Prostate gland (tissue), 2 donors: ENCODE measurements around the gene DCANP1. TPM values are rescaled to one million over a fixed set of nuclear protein-coding genes. Genes with fewer than 3 reads are reported as not detected.

ENCODE experiments used
- DNase-seq: peaks from one replicate; pipeline ENCODE4 v3.0.0-alpha.2; 2019; ENCODE audit warnings: low spot score
- H3K27ac ChIP-seq, 2 donors: fragments of 200-600 bp; sonication (generic); 2 replicates each; pipeline ENCODE4 v1.5.1; 2017 to 2019
- H3K27me3 ChIP-seq: fragments of 200-600 bp; sonication (generic); replicated peaks from 2 replicates; pipeline ENCODE4 v1.5.1; 2019; ENCODE audit not compliant: insufficient read depth
- H3K36me3 ChIP-seq, 2 donors: fragments of 200-600 bp; sonication (generic); 1 replicate in 1 of 2; 2 replicates in 1 of 2; pipeline versions ENCODE4 v1.5.1 to v1.8.1; 2017 to 2019
- H3K4me1 ChIP-seq: fragments of 200-600 bp; sonication (generic); replicated peaks from 2 replicates; pipeline ENCODE4 v1.5.1; 2019
- H3K4me3 ChIP-seq, 2 donors: fragments of 200-600 bp; sonication (generic); 2 replicates each; pipeline ENCODE4 v1.5.1; 2017 to 2019
- H3K9me3 ChIP-seq: fragments of 200-600 bp; sonication (generic); 2 replicates; pipeline ENCODE4 v1.5.1; 2017
- CTCF ChIP-seq, 4 experiments: fragments of 200-600 bp in 2 of 4; fragments of 450-650 bp in 2 of 4; sonication (generic) in 2 of 4; IDR thresholded peaks; 1 replicate in 3 of 4; 2 replicates in 1 of 4; pipeline ENCODE4 v1.5.1; 2016 to 2019; ENCODE audit warnings: antibody characterized with exemption in 4 of 4, mild to moderate bottlenecking in 2 of 4, moderate library complexity in 2 of 4
- POLR2A ChIP-seq: fragments of 450-650 bp; IDR thresholded peaks from one replicate; pipeline ENCODE4 v1.6.1; 2016; ENCODE audit warnings: antibody characterized with exemption, mild to moderate bottlenecking
- POLR2AphosphoS5 ChIP-seq: sonication (generic); formaldehyde crosslinking; IDR thresholded peaks from one replicate; pipeline ENCODE4 v1.6.1; 2017; ENCODE audit warnings: antibody characterized with exemption
- WGBS: methylation state at CpG from one replicate; pipeline ENCODE4 v1.1.5; 2018; 5-methylcytosine and 5-hydroxymethylcytosine counted together
- intact Hi-C: fragments of 100-400 bp; cut with DNase I; formaldehyde crosslinking; loops from one replicate; pipeline ENCODE4 v1.14.2; 2022
- total RNA-seq, 2 donors: library from RNA; depleted of rRNA; stranded (reverse); fragments of >200 nt; gene quantifications; one replicate each; pipeline ENCODE4 v1.1.0, GENCODE V29; 2016

Gene DCANP1
- total RNA-seq, 2 donors from 2014 or later = not detected

- Histone ChIP-seq H3K36me3 (no peaks in the 10 kb centered on the region), H3K4me3 (no peak overlapping the region), H3K27ac (no peak overlapping the region), H3K9me3 (no peaks in the 10 kb centered on the region), H3K27me3 (peaks cover 2% of the 10 kb centered on the region), H3K4me1 (no peaks in the 10 kb centered on the region)
- intact Hi-C loops = no loop called here
- peak; percentile 30 for DNase-seq
- TF ChIP-seq CTCF (IDR thresholded peaks at IDR 0.05) (peak in 3 of 4 experiments; percentile 23 to 52 (median 34)), POLR2AphosphoS5 (no peak)
- 14% methylated on average over 6 of the region's 6 CpGs for WGBS
Measured at GRCh38 chr5:135462304-135462703, 15.2 kb upstream of the DCANP1 start.

GRCh38 chr5:135461481-135462151, 14.5 kb upstream of the DCANP1 start:
- intact Hi-C loops = no loop called here
- WGBS = 82% methylated on average over 7 of the region's 7 CpGs

GRCh38 chr5:135460246-135461033, 13.3 kb upstream of the DCANP1 start:
- no peaks in the 10 kb centered on the region for H3K36me3 ChIP-seq
- H3K4me1 ChIP-seq = no peaks in the 10 kb centered on the region
- H3K27ac ChIP-seq = no peak overlapping the region
- no peak for DNase-seq
- no peaks in the 10 kb centered on the region for H3K9me3 ChIP-seq
- TF ChIP-seq CTCF (IDR thresholded peaks at IDR 0.05) = no peak
- no peak for TF ChIP-seq POLR2AphosphoS5
- H3K4me3 ChIP-seq = no peak overlapping the region
- peaks cover 2% of the 10 kb centered on the region for H3K27me3 ChIP-seq
- 79% methylated on average over 11 of the region's 11 CpGs for WGBS
- intact Hi-C loops = no loop called here

More at GRCh38 chr5:135461481-135462151, 14.5 kb upstream of the DCANP1 start:
- Histone ChIP-seq H3K27ac (no peak overlapping the region), H3K36me3 (no peaks in the 10 kb centered on the region), H3K27me3 (peaks cover 2% of the 10 kb centered on the region), H3K4me3 (no peak overlapping the region), H3K9me3 (no peaks in the 10 kb centered on the region), H3K4me1 (no peaks in the 10 kb centered on the region)
- DNase-seq = no peak
- no peak for TF ChIP-seq CTCF (IDR thresholded peaks at IDR 0.05)
- TF ChIP-seq POLR2AphosphoS5 = no peak
- no peak for TF ChIP-seq POLR2A

- H3K27ac ChIP-seq = no peak overlapping the region
- no peaks in the 10 kb centered on the region for H3K4me1 ChIP-seq
- TF ChIP-seq POLR2A = no peak
- TF ChIP-seq POLR2AphosphoS5 = no peak
- no peak for TF ChIP-seq CTCF (IDR thresholded peaks at IDR 0.05)
- no peaks in the 10 kb centered on the region for H3K9me3 ChIP-seq
- no peak overlapping the region for H3K4me3 ChIP-seq
- DNase-seq = no peak
- H3K27me3 ChIP-seq = peaks cover 2% of the 10 kb centered on the region
- intact Hi-C loops = no loop called here
- no peaks in the 10 kb centered on the region for H3K36me3 ChIP-seq
- 18% methylated on average over 5 of the region's 5 CpGs for WGBS
Measured at GRCh38 chr5:135458921-135459331, 11.8 kb upstream of the DCANP1 start.
